Thyroid gland (tissue), 4 donors: ENCODE data around the gene WDR6.

Experiments used
- POLR2A ChIP-seq, 2 donors: fragments of 450-650 bp; IDR thresholded peaks; one replicate each; pipeline ENCODE4 v1.6.1; 2017; ENCODE audit warnings: antibody characterized with exemption in 2 of 2, mild to moderate bottlenecking in 2 of 2, moderate library complexity in 1 of 2
- TF ChIP-seq, protein P1 (sequence below), 6 experiments: fragments of 200-600 bp in 3 of 6; fragments of 450-650 bp in 3 of 6; sonication (generic) in 3 of 6; IDR thresholded peaks; one replicate each; pipeline ENCODE4 v1.5.1; 2016 to 2019; ENCODE audit warnings: antibody characterized with exemption in 6 of 6, mild to moderate bottlenecking in 2 of 6, inconsistent platforms in 1 of 6, moderate library complexity in 1 of 6

DNA sequence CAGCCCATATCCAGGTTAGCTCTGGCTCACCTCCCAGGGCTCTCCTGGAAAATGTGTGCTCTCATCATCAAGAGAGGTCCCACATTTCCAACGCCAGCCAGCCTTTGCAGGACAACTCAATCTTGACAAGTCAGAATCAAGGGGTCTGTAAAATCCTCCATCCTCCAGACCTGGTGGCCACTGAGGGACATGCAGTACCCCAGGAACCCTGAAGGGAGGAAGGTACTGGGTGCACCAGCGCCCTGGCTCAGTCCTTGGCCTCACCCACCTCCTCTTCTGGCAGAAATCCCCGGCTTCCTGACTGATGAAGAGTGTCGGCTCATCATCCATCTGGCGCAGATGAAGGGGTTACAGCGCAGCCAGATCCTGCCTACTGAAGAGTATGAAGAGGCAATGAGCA, 6.0 kb upstream of the WDR6 start:
- TF ChIP-seq POLR2A (IDR thresholded peaks at IDR 0.05) = no peak
- TF ChIP-seq, protein P1, sequence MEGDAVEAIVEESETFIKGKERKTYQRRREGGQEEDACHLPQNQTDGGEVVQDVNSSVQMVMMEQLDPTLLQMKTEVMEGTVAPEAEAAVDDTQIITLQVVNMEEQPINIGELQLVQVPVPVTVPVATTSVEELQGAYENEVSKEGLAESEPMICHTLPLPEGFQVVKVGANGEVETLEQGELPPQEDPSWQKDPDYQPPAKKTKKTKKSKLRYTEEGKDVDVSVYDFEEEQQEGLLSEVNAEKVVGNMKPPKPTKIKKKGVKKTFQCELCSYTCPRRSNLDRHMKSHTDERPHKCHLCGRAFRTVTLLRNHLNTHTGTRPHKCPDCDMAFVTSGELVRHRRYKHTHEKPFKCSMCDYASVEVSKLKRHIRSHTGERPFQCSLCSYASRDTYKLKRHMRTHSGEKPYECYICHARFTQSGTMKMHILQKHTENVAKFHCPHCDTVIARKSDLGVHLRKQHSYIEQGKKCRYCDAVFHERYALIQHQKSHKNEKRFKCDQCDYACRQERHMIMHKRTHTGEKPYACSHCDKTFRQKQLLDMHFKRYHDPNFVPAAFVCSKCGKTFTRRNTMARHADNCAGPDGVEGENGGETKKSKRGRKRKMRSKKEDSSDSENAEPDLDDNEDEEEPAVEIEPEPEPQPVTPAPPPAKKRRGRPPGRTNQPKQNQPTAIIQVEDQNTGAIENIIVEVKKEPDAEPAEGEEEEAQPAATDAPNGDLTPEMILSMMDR (IDR thresholded peaks at IDR 0.05) = no peak
